GM19452 (cell line): Measurements from ENCODE around the gene SLC17A8.

Source experiments
- ATAC-seq: cut with Tn5 transposase; IDR thresholded peaks from one replicate; pipeline ENCODE4 v1.9.1; 2021; ENCODE audit not compliant: unreplicated experiment

Gene SLC17A8

DNA sequence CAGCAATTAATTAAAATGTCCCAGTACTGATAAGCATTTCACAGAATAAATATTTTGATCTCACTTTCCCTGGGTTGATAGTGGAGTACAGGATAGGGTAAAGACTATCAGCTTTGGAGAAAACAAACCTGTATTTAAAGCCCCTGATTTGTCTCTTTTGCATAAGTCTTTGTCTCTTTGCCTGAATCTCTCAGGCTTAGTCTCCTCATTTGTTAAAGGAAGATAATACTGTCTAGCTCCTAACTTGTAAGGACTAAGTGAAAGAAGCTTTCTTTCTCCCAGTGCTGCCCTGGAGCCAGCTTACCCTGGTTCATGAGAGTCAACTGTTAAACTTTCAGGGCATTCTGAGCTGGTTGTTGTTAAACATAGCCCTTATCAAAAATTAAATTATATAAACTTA is 111.3 kb downstream of the SLC17A8 start:
- no peak for ATAC-seq
